Lower leg skin (tissue), 3 donors: ENCODE results near the gene NUP98.

Experiments
- POLR2A ChIP-seq, 2 donors: fragments of 450-650 bp; IDR thresholded peaks; one replicate each; pipeline ENCODE4 v1.6.1; 2016 to 2017; ENCODE audit warnings: antibody characterized with exemption in 2 of 2, mild to moderate bottlenecking in 1 of 2, moderate library complexity in 1 of 2
- TF ChIP-seq, protein P1 (sequence below), 3 donors: fragments of 450-650 bp; IDR thresholded peaks; one replicate each; pipeline ENCODE4 v1.5.1; 2016; ENCODE audit warnings: antibody characterized with exemption in 3 of 3, mild to moderate bottlenecking in 3 of 3, moderate library complexity in 2 of 3

- no peak for TF ChIP-seq POLR2A (IDR thresholded peaks at IDR 0.05)
- TF ChIP-seq, protein P1, sequence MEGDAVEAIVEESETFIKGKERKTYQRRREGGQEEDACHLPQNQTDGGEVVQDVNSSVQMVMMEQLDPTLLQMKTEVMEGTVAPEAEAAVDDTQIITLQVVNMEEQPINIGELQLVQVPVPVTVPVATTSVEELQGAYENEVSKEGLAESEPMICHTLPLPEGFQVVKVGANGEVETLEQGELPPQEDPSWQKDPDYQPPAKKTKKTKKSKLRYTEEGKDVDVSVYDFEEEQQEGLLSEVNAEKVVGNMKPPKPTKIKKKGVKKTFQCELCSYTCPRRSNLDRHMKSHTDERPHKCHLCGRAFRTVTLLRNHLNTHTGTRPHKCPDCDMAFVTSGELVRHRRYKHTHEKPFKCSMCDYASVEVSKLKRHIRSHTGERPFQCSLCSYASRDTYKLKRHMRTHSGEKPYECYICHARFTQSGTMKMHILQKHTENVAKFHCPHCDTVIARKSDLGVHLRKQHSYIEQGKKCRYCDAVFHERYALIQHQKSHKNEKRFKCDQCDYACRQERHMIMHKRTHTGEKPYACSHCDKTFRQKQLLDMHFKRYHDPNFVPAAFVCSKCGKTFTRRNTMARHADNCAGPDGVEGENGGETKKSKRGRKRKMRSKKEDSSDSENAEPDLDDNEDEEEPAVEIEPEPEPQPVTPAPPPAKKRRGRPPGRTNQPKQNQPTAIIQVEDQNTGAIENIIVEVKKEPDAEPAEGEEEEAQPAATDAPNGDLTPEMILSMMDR (IDR thresholded peaks at IDR 0.05), result no peak
Observed at GRCh38 chr11:3835751-3836150, 38.4 kb upstream of the NUP98 start.
